Left colon (tissue), 2 donors: ENCODE measurements around the gene PKP4. TPM values are rescaled to one million over a fixed set of nuclear protein-coding genes. Genes with fewer than 3 reads are reported as not detected.
"Not testable (repeated sequence)": the region's sequence is repeated elsewhere in the genome, so short reads cannot be mapped to it uniquely, and the experiment has no call there.

ENCODE experiments used
- ATAC-seq: fragments of 200-7000 bp; cut with Tn5 transposase; one replicate; pipeline ENCODE4 v1.9.1; 2020; ENCODE audit warnings: mild to moderate bottlenecking, moderate library complexity
- DNase-seq, 2 donors: peaks; one replicate each; pipeline ENCODE4 v3.0.0-alpha.2; 2020
- intact Hi-C, 2 donors: fragments of 100-400 bp; cut with DNase I in 1 of 2; cut with micrococcal nuclease in 1 of 2; formaldehyde crosslinking; loops; one replicate each; pipeline versions ENCODE4 v1.11.2 to v1.14.0; 2022; cut with DNase I, micrococcal nuclease
- long read RNA-seq: library from polyadenylated mRNA; unstranded; transcript quantifications from one replicate; pipeline ENCODE4 v2.0.0, GENCODE V29; 2021
- total RNA-seq, 2 donors: library from RNA; stranded (reverse); fragmentation: NEBNext Ultra II Directional; extraction: Animal tissue kit (Norgen Biotek cat#: 25700); gene quantifications; one replicate each; pipeline ENCODE4 v1.2.1, GENCODE V29; 2021
- donor health status: DM: no; HTN: no; CAD: no.
- donor health status: DM: yes; HTN: yes; CAD: no.

PKP4 gene, protein sequence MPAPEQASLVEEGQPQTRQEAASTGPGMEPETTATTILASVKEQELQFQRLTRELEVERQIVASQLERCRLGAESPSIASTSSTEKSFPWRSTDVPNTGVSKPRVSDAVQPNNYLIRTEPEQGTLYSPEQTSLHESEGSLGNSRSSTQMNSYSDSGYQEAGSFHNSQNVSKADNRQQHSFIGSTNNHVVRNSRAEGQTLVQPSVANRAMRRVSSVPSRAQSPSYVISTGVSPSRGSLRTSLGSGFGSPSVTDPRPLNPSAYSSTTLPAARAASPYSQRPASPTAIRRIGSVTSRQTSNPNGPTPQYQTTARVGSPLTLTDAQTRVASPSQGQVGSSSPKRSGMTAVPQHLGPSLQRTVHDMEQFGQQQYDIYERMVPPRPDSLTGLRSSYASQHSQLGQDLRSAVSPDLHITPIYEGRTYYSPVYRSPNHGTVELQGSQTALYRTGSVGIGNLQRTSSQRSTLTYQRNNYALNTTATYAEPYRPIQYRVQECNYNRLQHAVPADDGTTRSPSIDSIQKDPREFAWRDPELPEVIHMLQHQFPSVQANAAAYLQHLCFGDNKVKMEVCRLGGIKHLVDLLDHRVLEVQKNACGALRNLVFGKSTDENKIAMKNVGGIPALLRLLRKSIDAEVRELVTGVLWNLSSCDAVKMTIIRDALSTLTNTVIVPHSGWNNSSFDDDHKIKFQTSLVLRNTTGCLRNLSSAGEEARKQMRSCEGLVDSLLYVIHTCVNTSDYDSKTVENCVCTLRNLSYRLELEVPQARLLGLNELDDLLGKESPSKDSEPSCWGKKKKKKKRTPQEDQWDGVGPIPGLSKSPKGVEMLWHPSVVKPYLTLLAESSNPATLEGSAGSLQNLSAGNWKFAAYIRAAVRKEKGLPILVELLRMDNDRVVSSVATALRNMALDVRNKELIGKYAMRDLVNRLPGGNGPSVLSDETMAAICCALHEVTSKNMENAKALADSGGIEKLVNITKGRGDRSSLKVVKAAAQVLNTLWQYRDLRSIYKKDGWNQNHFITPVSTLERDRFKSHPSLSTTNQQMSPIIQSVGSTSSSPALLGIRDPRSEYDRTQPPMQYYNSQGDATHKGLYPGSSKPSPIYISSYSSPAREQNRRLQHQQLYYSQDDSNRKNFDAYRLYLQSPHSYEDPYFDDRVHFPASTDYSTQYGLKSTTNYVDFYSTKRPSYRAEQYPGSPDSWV
- total RNA-seq, result 10 to 100 TPM; 36.9 to 55.5 TPM
- long read RNA-seq, partial matches to known transcripts, result 18 of 34 reads
- long read RNA-seq, other reads (novel, unspliced or antisense), result 16 of 34 reads

DNA sequence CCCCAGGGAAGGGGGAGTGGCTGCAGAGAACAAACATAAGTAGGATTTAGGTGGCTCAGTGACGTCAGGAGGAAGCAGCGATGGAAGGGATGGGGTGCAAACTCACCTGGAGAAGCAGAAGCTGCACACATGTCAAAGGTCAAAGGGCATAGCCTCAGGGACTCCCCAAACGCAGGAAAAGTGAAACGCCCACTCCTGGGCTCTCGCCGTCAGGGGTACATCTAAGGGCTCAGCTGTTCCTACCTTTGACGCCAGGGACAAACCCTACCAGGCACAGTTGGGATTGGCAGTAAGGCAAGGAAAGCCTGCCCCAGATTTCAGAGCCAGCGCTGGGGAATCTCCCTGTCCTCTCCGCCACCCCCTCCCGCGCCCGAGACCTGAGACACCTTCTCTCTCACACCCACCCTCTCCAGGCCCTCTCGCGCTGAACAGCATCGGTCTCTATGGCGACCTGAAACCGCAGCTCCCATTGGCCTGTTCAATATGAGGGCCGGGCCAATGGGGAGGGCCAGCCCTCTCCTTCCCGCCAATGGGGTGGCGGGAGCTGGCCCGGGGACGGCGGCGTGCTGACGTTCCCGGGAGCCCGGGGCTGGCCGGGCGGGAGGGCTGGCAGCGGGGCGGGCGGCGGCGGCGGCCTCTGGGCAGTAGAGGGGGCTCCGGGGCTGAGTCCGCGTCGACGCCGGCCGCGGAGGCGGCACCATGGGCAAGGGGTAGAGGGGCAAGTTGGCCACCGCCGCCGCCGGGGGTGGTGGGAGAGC lies at the start of gene PKP4, which contains the start of gene CCDC148:
Gene PKP4, plus strand, starts transcription at position 644 of the 758 bp plus-strand sequence. CDS start 76,233 bp downstream, outside the sequence.
Gene CCDC148, minus strand, starts transcription at position 445 of the 758 bp plus-strand sequence. Its CDS starts 314 bp downstream, at position 131.
- peak; percentile 83 for ATAC-seq

GRCh38 chr2:158407031-158407430 lies 49.7 kb upstream of the PKP4 start:
- intact Hi-C loops, result no loop called here
- DNase-seq (no peak), ATAC-seq (no peak)

More for the DNA sequence above, at the start of gene PKP4, which contains the start of gene CCDC148:
- DNase-seq, result peak; percentile 86 to 89
- intact Hi-C loops, result loop anchor here in 1 of 2 donors (5.0 kb wide), 1 partner anchor 291 kb away; no protein-coding TSS in a partner anchor

DNA sequence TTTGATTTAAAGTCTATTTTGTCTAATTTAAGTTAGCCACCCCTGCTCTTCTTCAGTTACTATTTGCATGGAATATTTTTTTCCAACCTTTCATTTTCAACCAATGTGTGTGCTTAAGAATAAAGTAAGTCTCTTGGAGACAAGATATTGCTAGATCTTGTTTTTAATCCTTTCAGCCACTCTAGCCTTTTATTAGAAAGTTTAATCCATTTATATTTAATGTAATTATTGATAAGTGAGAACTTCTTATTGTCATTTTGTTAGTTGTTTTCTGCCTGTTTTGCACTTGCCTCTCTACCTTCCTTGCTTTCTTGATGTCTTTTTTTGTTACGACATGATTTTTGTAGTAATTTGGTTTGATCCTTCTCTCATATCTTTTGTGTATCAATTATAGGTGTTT lies 46.6 kb upstream of the PKP4 start:
- DNase-seq (no peak), ATAC-seq (no peak)
- intact Hi-C loops, result no loop called here

- intact Hi-C loops, result no loop called here
- DNase-seq (no peak), ATAC-seq (no peak)
Observed at GRCh38 chr2:158411748-158412147, 45.0 kb upstream of the PKP4 start.

- intact Hi-C loops, result no loop called here
- DNase-seq, result no peak
- no peak for ATAC-seq
Observed at GRCh38 chr2:158412206-158412605, 44.5 kb upstream of the PKP4 start.

GRCh38 chr2:158413581-158413980 lies 43.2 kb upstream of the PKP4 start:
- intact Hi-C loops, result no loop called here
- no peak for ATAC-seq
- no peak for DNase-seq

GRCh38 chr2:158414538-158414937 lies 42.2 kb upstream of the PKP4 start:
- ATAC-seq (no peak), DNase-seq (no peak)
- intact Hi-C loops, result no loop called here

- DNase-seq, result no peak
- no peak for ATAC-seq
- intact Hi-C loops, result no loop called here
Observed at GRCh38 chr2:158432117-158432516, 24.6 kb upstream of the PKP4 start.

DNA sequence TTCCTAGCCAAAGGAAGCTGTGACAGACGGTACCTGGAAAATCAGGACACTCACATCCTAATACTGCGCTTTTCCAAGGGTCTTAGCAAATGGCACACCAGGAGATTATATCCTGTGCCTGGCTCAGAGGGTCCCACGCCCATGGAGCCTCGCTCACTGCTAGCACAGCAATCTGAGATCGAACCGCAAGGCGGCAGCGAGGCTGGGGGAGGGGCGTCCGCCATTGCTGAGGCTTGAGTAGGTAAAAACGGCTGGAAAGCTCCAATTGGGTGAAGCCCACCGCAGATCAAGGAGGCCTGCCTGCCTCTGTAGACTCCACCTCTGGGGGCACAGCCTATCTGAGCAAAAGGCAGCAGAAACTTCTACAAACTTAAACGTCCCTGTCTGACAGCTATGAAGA lies 23.0 kb upstream of the PKP4 start:
- ATAC-seq, intact Hi-C loops, DNase-seq: not testable (repeated sequence)

DNA sequence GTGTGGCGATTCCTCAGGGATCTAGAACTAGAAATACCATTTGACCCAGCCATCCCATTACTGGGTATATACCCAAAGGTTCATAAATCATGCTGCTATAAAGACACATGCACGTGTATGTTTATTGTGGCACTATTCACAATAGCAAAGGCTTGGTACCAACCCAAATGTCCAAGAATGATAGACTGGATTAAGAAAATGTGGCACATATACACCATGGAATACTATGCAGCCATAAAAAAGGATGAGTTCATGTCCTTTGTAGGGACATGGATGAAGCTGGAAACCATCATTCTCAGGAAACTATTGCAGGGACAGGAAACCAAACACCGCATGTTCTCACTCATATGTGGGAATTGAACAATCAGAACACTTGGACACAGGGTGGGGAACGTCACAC lies 17.7 kb upstream of the PKP4 start:
- intact Hi-C loops, DNase-seq, ATAC-seq: not testable (repeated sequence)

DNA sequence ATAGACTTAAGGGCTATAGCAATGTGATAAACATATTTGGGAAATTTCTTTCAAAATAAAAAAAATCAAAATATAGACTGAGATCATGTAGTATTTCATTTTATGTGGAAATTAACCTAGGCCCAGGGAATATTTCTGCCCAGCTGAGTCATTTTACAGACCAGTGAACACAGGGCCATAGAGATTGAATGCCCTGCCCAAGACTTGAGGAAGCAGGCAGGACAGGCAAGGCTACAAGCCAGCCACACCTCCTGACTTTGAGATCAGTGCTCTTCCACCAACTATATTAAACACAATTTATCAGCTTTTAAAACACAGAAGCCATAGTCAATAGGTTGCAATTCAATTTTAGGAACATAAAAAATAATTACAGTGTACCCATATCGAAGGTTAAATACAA lies 13.1 kb upstream of the PKP4 start:
- intact Hi-C loops, result no loop called here
- peak; percentile 68 for ATAC-seq
- no peak for DNase-seq

- DNase-seq (peak; percentile 48 to 71), ATAC-seq (peak; percentile 49)
- intact Hi-C loops, result loop anchor here in 1 of 2 donors (5.0 kb wide), 1 partner anchor 290 kb away; no protein-coding TSS in a partner anchor
Observed at GRCh38 chr2:158457092-158457825, 507 bp downstream of the PKP4 start.

GRCh38 chr2:158457826-158458616 lies 1.3 kb downstream of the PKP4 start:
- intact Hi-C loops, result loop anchor here in 1 of 2 donors (5.0 kb wide), 1 partner anchor 289 kb away; no protein-coding TSS in a partner anchor
- DNase-seq (peak; percentile 82 to 84), ATAC-seq (peak; percentile 83)

GRCh38 chr2:158458617-158458920 lies 1.8 kb downstream of the PKP4 start:
- no peak for ATAC-seq
- intact Hi-C loops, result loop anchor here in 1 of 2 donors (5.0 kb wide), 1 partner anchor 289 kb away; no protein-coding TSS in a partner anchor
- DNase-seq, result no peak

DNA sequence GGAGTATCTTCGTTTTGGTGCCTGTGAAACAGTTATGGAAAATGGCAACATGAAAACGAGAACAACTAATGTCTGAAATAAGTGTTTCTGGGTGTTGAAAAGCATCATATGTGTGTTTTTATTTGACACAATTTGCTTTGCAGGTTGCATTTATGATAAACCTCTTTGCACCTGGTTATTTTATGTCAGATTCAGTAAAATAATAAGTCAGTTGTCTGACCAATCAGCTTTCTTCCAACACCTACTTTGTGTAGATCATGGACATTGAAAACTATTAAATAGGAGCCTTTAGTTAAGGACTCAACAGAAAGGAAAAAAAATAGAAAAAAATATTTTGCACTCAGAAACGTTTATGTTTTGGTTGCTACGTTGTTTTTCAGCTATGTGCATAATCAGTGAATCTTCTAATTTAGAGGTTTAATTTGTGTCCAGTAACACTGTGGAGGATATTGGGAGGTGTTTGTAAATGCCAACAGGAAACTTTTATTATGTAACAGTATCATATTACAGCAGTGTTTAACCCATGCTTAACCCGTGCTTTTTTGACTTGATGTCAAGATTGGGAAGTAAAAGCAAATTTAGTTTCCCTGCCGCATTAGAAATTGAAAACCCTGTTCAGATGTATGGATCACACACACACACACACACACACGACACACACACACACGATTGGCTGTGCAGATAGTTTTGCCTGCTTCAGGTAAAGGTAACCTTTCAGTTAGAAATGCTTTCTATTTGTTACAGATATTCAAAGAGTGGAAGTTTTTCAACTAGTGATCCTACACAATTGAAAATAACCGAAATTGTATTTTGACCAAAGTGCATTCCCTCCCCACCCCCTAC lies 2.6 kb downstream of the PKP4 start:
- intact Hi-C loops, result loop anchor here in 1 of 2 donors (5.0 kb wide), 1 partner anchor 288 kb away; no protein-coding TSS in a partner anchor
- DNase-seq, result no peak
- no peak for ATAC-seq
